Astrocyte of the hippocampus (primary cell): ENCODE results near the gene POLR1H.
"Not testable (repeated sequence)": the region's sequence is repeated elsewhere in the genome, so short reads cannot be mapped to it uniquely, and the experiment has no call there.

ENCODE experiments used
- DNase-seq: peaks from one replicate; pipeline ENCODE4 v3.0.0; 2011; ENCODE audit warnings: low read depth, low spot score

POLR1H gene

GRCh38 chr6:30061092-30061857 lies at the start of gene POLR1H:
TSS of gene POLR1H (plus strand) at chr6:30061265. CDS start at chr6:30061525, 260 bp downstream.
- DNase-seq: peak; percentile 99

- DNase-seq: peak; percentile 23
Observed at GRCh38 chr6:30013291-30013922, 47.7 kb upstream of the POLR1H start.

- DNase-seq: no peak
Observed at GRCh38 chr6:30019819-30020218, 41.2 kb upstream of the POLR1H start.

- no peak for DNase-seq
Observed at GRCh38 chr6:30020626-30021025, 40.4 kb upstream of the POLR1H start.

- DNase-seq: no peak
Observed at GRCh38 chr6:30022189-30022588, 38.9 kb upstream of the POLR1H start.

GRCh38 chr6:30022712-30023111 lies 38.4 kb upstream of the POLR1H start:
- DNase-seq: not testable (repeated sequence)

GRCh38 chr6:30025186-30025585 lies 35.9 kb upstream of the POLR1H start:
- no peak for DNase-seq

- no peak for DNase-seq
Observed at GRCh38 chr6:30029588-30029987, 31.5 kb upstream of the POLR1H start.

- DNase-seq: no peak
Observed at GRCh38 chr6:30031381-30031780, 29.7 kb upstream of the POLR1H start.

GRCh38 chr6:30033440-30033839 lies 27.6 kb upstream of the POLR1H start:
- DNase-seq: not testable (repeated sequence)

- no peak for DNase-seq
Observed at GRCh38 chr6:30035784-30036183, 25.3 kb upstream of the POLR1H start.

GRCh38 chr6:30037182-30037788 lies 23.8 kb upstream of the POLR1H start:
- DNase-seq: peak; percentile 24

GRCh38 chr6:30041221-30041620 lies 19.8 kb upstream of the POLR1H start:
- no peak for DNase-seq

GRCh38 chr6:30041821-30042220 lies 19.2 kb upstream of the POLR1H start:
- no peak for DNase-seq

- DNase-seq: no peak
Observed at GRCh38 chr6:30042476-30042875, 18.6 kb upstream of the POLR1H start.

- DNase-seq: no peak
Observed at GRCh38 chr6:30042914-30043313, 18.2 kb upstream of the POLR1H start.

- DNase-seq: no peak
Observed at GRCh38 chr6:30043744-30044143, 17.3 kb upstream of the POLR1H start.

GRCh38 chr6:30044630-30045029 lies 16.4 kb upstream of the POLR1H start:
- DNase-seq: peak; percentile 33

- no peak for DNase-seq
Observed at GRCh38 chr6:30047220-30047619, 13.8 kb upstream of the POLR1H start.

- no peak for DNase-seq
Observed at GRCh38 chr6:30053682-30054081, 7.4 kb upstream of the POLR1H start.

GRCh38 chr6:30055513-30055912 lies 5.6 kb upstream of the POLR1H start:
- no peak for DNase-seq

- peak; percentile 59 for DNase-seq
Observed at GRCh38 chr6:30060606-30061091, 416 bp upstream of the POLR1H start.
